AML-193 (cell line): ENCODE results near the gene MTFR1L.

Experiments used
- DNase-seq, 2 experiments: peaks; one replicate each; lab custom pipeline; 2025; lab: John Stamatoyannopoulos, UW

MTFR1L gene

GRCh38 chr1:25878690-25879089 is 58.9 kb downstream of the MTFR1L start:
- no peak for DNase-seq

DNA sequence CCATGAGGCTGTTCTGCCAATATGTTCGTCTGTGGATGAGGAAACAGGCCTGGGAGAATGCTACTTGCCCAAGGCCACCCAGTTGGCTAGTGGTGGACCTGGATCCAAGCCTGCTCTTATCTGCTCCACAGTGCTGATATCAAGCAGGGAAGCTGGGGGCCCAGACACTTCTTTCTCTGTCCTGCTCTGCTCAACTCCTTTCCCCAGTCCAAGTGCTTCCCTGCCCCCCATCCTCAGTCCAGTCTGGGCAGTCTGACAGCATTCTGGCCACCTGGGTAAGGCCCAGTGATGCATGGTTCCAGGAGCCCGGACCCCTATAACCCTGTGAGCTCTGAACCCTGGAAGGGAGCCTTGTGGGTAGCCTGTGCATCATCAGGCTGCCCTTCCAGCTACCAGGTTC is 59.9 kb downstream of the MTFR1L start:
- DNase-seq: no peak

DNA sequence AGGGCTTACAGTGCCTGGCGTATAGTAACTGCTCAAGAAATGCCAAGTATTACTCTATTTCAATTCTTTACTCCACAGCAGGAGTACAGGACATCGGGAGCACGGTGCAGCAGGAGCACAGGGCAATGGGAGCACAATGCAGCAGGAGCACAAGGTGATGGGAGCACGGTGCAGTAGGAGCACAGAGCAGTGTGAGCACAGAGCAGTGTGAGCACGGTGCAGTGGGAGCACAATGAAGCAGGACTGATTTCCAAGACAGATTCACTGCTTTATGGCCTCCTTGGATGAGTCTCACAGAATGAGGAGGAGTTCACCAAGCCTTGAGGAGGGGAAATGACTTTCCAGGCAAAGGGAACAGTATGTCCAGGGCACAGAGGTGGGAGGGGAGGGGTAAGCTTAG is 60.8 kb downstream of the MTFR1L start:
- no peak for DNase-seq

GRCh38 chr1:25881266-25881665 is 61.5 kb downstream of the MTFR1L start:
- DNase-seq: no peak
